GM12892 (cell line): ENCODE measurements around the gene KLK2.

Source experiments
- POLR2A ChIP-seq: IDR thresholded peaks from 2 replicates; pipeline ENCODE4 v1.6.1; 2011; ENCODE audit warnings: low read depth, low read length, control low read depth
- POLR2AphosphoS5 ChIP-seq: IDR thresholded peaks from 2 replicates; pipeline ENCODE4 v1.6.1; 2011; ENCODE audit warnings: low read depth, low read length, control low read depth

- TF ChIP-seq POLR2AphosphoS5 (no peak), POLR2A (no peak)
Measured at GRCh38 chr19:50836543-50837195, 36.6 kb upstream of the KLK2 start.
